Activated B cell treated with CpG ODN at 0.5 μM for 24 hours (primary cell): ENCODE measurements around the gene CAMTA1. TPM values are rescaled to one million over a fixed set of nuclear protein-coding genes. Genes with fewer than 3 reads are reported as not detected.
"Not testable (repeated sequence)": the region's sequence is repeated elsewhere in the genome, so short reads cannot be mapped to it uniquely, and the experiment has no call there.

Source experiments
- ATAC-seq: fragments of 200-7000 bp; cut with Tn5 transposase; one replicate; pipeline ENCODE4 v1.10.0; 2021; ENCODE audit warnings: low read depth, mild to moderate bottlenecking, moderate library complexity
- CTCF ChIA-PET: fragments of 350-600 bp; sonication (Branson Sonifier 250); formaldehyde crosslinking; loops from one replicate; lab custom pipeline; 2021; ENCODE audit warnings: antibody characterized with exemption; lab: Charles Lee
- POLR2A ChIA-PET: fragments of 350-600 bp; sonication (Branson Sonifier 250); formaldehyde crosslinking; loops from one replicate; lab custom pipeline; 2021; ENCODE audit warnings: antibody characterized with exemption; lab: Charles Lee
- DNase-seq: peaks from one replicate; pipeline ENCODE4 v3.0.0; 2022
- H3K27ac Mint-ChIP-seq: one replicate; pipeline ENCODE4 v1.8.0; 2020; ENCODE audit warnings: mixed read lengths
- H3K27me3 Mint-ChIP-seq: one replicate; pipeline ENCODE4 v1.8.0; 2021; ENCODE audit warnings: mixed read lengths
- H3K36me3 Mint-ChIP-seq: one replicate; pipeline ENCODE4 v1.8.0; 2021; ENCODE audit warnings: low read depth, mixed read lengths
- H3K4me1 Mint-ChIP-seq: one replicate; pipeline ENCODE4 v1.8.0; 2021; ENCODE audit warnings: mixed read lengths
- H3K4me3 Mint-ChIP-seq: one replicate; pipeline ENCODE4 v1.8.0; 2020; ENCODE audit warnings: mild to moderate bottlenecking, mixed read lengths
- H3K9me3 Mint-ChIP-seq: one replicate; pipeline ENCODE4 v1.8.0; 2020; ENCODE audit warnings: mixed read lengths
- CTCF ChIP-seq: fragments of 200-600 bp; IDR thresholded peaks from one replicate; pipeline ENCODE4 v1.8.0; 2022; ENCODE audit warnings: antibody characterized with exemption, mild to moderate bottlenecking
- intact Hi-C: fragments of 100-400 bp; cut with micrococcal nuclease; formaldehyde crosslinking; loops from one replicate; pipeline ENCODE4 v1.15.1; 2024
- total RNA-seq: library from RNA; stranded (reverse); gene quantifications from 2 replicates; pipeline ENCODE4 v1.2.3, GENCODE V29; 2022

CAMTA1 gene
- total RNA-seq, 1 donor from 2014 or later: 49.8 TPM

DNA sequence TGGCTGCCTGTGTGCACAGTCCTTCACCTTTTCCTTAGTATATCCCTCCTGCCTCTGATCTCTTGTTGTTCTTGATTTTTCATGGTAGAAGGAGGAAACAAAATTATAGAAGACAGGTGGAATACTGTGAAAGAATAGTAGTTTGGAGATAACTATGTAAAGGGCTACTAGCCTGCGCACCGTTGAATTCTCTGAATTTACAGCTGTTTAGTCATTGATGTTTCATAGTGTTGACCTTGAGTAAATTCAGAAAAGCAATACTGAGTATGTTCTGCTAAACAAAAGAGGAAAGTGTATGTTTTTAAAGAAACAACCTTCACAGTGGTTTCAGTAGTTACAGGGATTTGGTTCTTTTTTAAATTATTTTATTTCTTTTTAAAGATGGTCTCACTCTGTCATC lies 18.1 kb downstream of the CAMTA1 start:
- ATAC-seq (no peak), DNase-seq (no peak)
- no peak overlapping the region for H3K27ac Mint-ChIP-seq
- H3K9me3 Mint-ChIP-seq: no peaks in the 10 kb centered on the region
- intact Hi-C loops: no loop called here
- peaks cover 45% of the 10 kb centered on the region for H3K4me1 Mint-ChIP-seq
- CTCF ChIA-PET: interaction anchor here (0.6 kb wide), 1 partner anchor 589 kb away, joined by 4 read pairs; no protein-coding TSS in a partner anchor
- H3K4me3 Mint-ChIP-seq: no peak overlapping the region
- H3K27me3 Mint-ChIP-seq: no peaks in the 10 kb centered on the region
- peaks cover 1% of the 10 kb centered on the region for H3K36me3 Mint-ChIP-seq
- POLR2A ChIA-PET: interaction anchor here (0.7 kb wide), 1 partner anchor 16 kb away, joined by 9 read pairs; no protein-coding TSS in a partner anchor
- no peak for TF ChIP-seq CTCF

DNA sequence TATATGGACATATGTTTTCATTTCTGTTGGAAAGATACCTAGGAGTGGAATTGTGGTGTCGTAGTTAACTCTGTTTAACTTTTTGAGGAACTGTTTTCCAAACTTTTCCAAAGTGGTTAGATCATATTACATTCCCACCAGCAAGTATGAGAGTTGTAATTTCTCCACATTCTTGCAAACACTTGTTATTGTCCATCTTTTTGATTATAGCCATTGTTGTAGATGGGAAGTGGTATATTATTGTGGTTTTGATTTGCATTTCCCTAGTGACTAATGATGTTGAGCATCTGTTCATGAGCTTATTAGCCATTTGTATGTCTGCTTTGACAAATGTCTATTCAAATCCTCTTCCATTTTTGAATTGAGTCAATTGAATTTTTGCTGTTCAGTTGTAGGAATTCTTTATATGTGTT lies 19.8 kb downstream of the CAMTA1 start:
- no peaks in the 10 kb centered on the region for H3K9me3 Mint-ChIP-seq
- no peak overlapping the region for H3K27ac Mint-ChIP-seq

DNA sequence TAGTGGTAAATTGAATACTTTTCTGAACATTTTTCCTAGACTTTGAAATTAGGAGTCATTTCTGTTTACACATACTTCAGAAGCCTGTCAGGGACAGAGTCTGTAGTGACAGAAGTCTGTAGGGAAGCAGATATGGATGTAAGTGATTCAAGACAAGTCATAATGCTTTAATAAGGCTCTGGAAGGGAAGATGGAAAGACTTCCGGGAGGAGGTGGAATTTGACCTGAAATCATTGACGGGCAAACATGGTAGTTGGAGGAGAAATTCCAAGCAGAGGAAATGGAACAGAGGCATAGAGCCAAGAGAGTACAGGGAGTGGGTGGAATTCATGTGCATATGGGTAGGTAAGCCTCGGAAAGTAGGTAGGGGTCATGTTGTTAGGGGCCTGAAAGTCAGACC lies 22.5 kb downstream of the CAMTA1 start:
- H3K27ac Mint-ChIP-seq: no peak overlapping the region
- peaks cover 27% of the 10 kb centered on the region for H3K4me1 Mint-ChIP-seq
- H3K27me3 Mint-ChIP-seq: no peaks in the 10 kb centered on the region
- POLR2A ChIA-PET: no interaction called here
- TF ChIP-seq CTCF: no peak
- H3K36me3 Mint-ChIP-seq: peaks cover 6% of the 10 kb centered on the region
- ATAC-seq (no peak), DNase-seq (no peak)
- no peak overlapping the region for H3K4me3 Mint-ChIP-seq
- intact Hi-C loops: no loop called here
- CTCF ChIA-PET: no interaction called here
- no peaks in the 10 kb centered on the region for H3K9me3 Mint-ChIP-seq

More for the DNA sequence above, 19.8 kb downstream of the CAMTA1 start:
- DNase-seq (no peak), ATAC-seq (no peak)
- Mint-ChIP-seq H3K4me3 (no peak overlapping the region), H3K4me1 (peaks cover 45% of the 10 kb centered on the region), H3K27me3 (no peaks in the 10 kb centered on the region), H3K36me3 (peaks cover 1% of the 10 kb centered on the region)
- ChIA-PET POLR2A (interaction anchor here (0.6 to 1.0 kb wide), 2 partner anchors 20 to 262 kb away, joined by 4 to 6 read pairs; partner anchors contain the start of gene CAMTA1), CTCF (no interaction called here)
- intact Hi-C loops: no loop called here
- TF ChIP-seq CTCF: no peak

- H3K9me3 Mint-ChIP-seq: no peaks in the 10 kb centered on the region
- ChIA-PET POLR2A (no interaction called here), CTCF (no interaction called here)
- H3K4me1 Mint-ChIP-seq: peaks cover 23% of the 10 kb centered on the region
- peaks cover 9% of the 10 kb centered on the region for H3K36me3 Mint-ChIP-seq
- H3K27me3 Mint-ChIP-seq: no peaks in the 10 kb centered on the region
- no peak overlapping the region for H3K27ac Mint-ChIP-seq
- no peak for TF ChIP-seq CTCF
- DNase-seq (no peak), ATAC-seq (no peak)
- intact Hi-C loops: no loop called here
- H3K4me3 Mint-ChIP-seq: no peak overlapping the region
Measured at GRCh38 chr1:6809461-6809860, 24.2 kb downstream of the CAMTA1 start.

DNA sequence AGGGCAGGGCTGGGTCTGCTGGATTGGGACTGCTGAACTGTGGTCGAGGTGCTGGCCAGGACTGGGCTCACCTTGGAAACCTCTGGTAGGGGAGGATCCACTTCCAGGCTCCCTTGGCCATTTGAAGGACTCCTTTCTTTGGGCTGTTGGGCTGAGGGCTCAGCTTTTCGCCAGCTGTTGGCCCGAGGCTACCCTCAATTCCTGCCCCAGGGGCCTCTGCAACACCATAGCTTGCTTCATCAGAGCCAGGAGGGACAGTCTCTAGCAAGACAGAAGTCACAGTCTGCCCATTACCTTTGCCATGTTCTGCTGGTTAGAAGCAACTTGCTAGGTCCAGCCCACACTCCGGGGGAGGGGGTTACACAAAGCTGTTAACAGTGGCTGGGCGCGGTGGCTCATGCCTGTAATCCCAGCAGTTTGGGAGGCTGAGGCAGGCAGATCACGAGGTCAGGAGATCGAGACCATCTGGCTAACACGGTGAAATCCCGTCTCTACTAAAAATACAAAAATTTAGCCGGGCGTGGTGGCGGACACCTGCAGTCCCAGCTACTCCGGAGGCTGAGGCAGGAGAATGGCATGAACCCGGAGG lies 25.0 kb downstream of the CAMTA1 start:
- H3K27ac Mint-ChIP-seq, CTCF ChIA-PET, POLR2A ChIA-PET, DNase-seq, ATAC-seq, H3K36me3 Mint-ChIP-seq, H3K27me3 Mint-ChIP-seq, H3K4me3 Mint-ChIP-seq, intact Hi-C loops, H3K9me3 Mint-ChIP-seq: not testable (repeated sequence)
- peaks cover 19% of the 10 kb centered on the region for H3K4me1 Mint-ChIP-seq
